NB4 (cell line): ENCODE results near the gene CSPG4.

Source experiments
- MAX ChIP-seq: IDR thresholded peaks from 2 replicates; pipeline ENCODE4 v1.6.1; 2011; ENCODE audit warnings: low read depth, low read length
- MYC ChIP-seq: IDR thresholded peaks from 2 replicates; pipeline ENCODE4 v1.6.1; 2011; ENCODE audit warnings: low read depth, low read length
- POLR2A ChIP-seq: IDR thresholded peaks from 2 replicates; pipeline ENCODE4 v1.6.1; 2011; ENCODE audit warnings: mild to moderate bottlenecking; ENCODE audit not compliant: insufficient read length; ENCODE audit errors: extremely low read depth
- TF ChIP-seq, protein P1 (sequence below): IDR thresholded peaks from one replicate; pipeline ENCODE4 v1.5.1; 2012; ENCODE audit warnings: low read depth, low read length

DNA sequence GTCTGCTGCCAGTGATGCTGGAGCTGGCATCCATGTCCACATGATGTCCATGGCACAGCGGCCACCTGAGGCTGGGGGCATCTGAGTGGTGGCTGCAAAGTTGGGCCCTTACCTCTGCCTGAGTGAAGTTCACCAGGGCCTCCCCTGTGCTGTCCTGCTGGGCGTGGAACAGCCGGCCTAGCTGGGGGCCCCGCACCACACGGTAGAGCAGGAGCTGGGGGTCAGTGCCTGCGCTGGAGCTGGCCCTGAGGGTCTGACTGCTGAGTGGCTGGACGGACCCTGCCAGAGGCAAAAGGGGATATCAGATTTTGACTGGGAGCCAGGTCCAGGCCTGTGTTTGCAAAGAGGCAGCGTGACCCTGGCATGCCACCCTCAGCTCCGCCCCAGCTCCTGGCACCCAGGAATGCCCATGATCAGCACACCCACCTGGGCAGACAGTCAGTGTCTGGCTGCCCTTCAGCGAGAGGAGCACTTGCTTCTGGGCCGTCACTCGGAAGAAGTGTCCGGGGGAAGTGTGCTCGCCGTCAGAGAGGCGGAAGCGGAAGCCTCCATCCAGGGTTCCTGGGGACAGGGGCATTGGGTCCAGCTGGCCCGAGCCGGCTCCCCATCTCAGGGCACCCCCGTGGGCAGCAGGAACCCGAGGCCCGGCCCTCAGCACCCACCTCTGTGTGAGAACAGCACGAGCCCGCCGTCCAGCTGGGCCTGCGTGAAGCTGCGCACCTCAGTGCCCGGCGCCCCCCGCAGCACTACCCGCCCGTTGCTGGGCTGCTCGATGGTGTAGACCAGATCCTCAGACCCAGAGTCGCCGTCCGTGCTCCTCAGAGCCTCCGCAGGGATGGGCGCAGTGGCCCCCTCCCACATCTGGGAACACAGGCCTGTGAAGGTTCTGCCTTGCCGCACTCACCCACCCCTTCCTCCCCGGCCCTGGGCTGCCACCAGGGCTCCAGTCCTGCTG lies 30.2 kb downstream of the CSPG4 start:
- TF ChIP-seq, protein P1, sequence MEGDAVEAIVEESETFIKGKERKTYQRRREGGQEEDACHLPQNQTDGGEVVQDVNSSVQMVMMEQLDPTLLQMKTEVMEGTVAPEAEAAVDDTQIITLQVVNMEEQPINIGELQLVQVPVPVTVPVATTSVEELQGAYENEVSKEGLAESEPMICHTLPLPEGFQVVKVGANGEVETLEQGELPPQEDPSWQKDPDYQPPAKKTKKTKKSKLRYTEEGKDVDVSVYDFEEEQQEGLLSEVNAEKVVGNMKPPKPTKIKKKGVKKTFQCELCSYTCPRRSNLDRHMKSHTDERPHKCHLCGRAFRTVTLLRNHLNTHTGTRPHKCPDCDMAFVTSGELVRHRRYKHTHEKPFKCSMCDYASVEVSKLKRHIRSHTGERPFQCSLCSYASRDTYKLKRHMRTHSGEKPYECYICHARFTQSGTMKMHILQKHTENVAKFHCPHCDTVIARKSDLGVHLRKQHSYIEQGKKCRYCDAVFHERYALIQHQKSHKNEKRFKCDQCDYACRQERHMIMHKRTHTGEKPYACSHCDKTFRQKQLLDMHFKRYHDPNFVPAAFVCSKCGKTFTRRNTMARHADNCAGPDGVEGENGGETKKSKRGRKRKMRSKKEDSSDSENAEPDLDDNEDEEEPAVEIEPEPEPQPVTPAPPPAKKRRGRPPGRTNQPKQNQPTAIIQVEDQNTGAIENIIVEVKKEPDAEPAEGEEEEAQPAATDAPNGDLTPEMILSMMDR, result no peak
- TF ChIP-seq POLR2A (no peak), MYC (no peak), MAX (no peak)
